Brain microvascular endothelial cell (primary cell): ENCODE data around the gene STAC.

Source experiments
- DNase-seq: peaks from one replicate; pipeline ENCODE4 v3.0.0-alpha.2; 2020
- H3K27ac ChIP-seq: fragments of 250-450 bp; sonication (Bioruptor Pico); 2 replicates; pipeline ENCODE4 v1.5.1; 2020; ENCODE audit warnings: mild to moderate bottlenecking, moderate library complexity
- H3K27me3 ChIP-seq: fragments of 250-450 bp; sonication (Bioruptor Pico); replicated peaks from 2 replicates; pipeline ENCODE4 v1.5.1; 2020; ENCODE audit warnings: mild to moderate bottlenecking
- H3K36me3 ChIP-seq: fragments of 250-450 bp; sonication (Bioruptor Pico); replicated peaks from 2 replicates; pipeline ENCODE4 v1.5.1; 2020; ENCODE audit warnings: mild to moderate bottlenecking
- H3K4me3 ChIP-seq: 2 replicates; pipeline ENCODE4 v1.5.1; 2011; ENCODE audit warnings: low read depth, mild to moderate bottlenecking, control low read depth, low read length, moderate library complexity
- CTCF ChIP-seq: IDR thresholded peaks from 2 replicates; pipeline ENCODE4 v1.5.1; 2011; ENCODE audit warnings: low read depth, mild to moderate bottlenecking, moderate library complexity, low read length, control low read depth, inconsistent platforms; ENCODE audit errors: missing control alignments
- in situ Hi-C: cut with HindIII; loops from 2 replicates; pipeline ENCODE4 v1.10.0; 2017; ENCODE audit warnings: low sequenced_read_pairs, low pct_ligation_motif_present

STAC gene

GRCh38 chr3:36579746-36580145 is 199.4 kb downstream of the STAC start:
- H3K27ac ChIP-seq, result no peak overlapping the region
- H3K27me3 ChIP-seq, result no peaks in the 10 kb centered on the region
- DNase-seq, result no peak
- TF ChIP-seq CTCF, result no peak
- no peaks in the 10 kb centered on the region for H3K36me3 ChIP-seq
- in situ Hi-C loops, result no loop called here
- no peak overlapping the region for H3K4me3 ChIP-seq

GRCh38 chr3:36580716-36581115 is 200.4 kb downstream of the STAC start:
- no peaks in the 10 kb centered on the region for H3K36me3 ChIP-seq
- H3K27ac ChIP-seq, result no peak overlapping the region
- in situ Hi-C loops, result no loop called here
- H3K4me3 ChIP-seq, result no peak overlapping the region
- H3K27me3 ChIP-seq, result no peaks in the 10 kb centered on the region
- no peak for TF ChIP-seq CTCF
- no peak for DNase-seq

- Histone ChIP-seq H3K27me3 (no peaks in the 10 kb centered on the region), H3K4me3 (no peak overlapping the region), H3K27ac (no peak overlapping the region), H3K36me3 (no peaks in the 10 kb centered on the region)
- TF ChIP-seq CTCF, result peak; percentile 14
- peak; percentile 28 for DNase-seq
- in situ Hi-C loops, result no loop called here
Measured at GRCh38 chr3:36591959-36592358, 211.7 kb downstream of the STAC start.

GRCh38 chr3:36595511-36595910 is 215.2 kb downstream of the STAC start:
- no peak for TF ChIP-seq CTCF
- Histone ChIP-seq H3K4me3 (no peak overlapping the region), H3K27ac (no peak overlapping the region), H3K27me3 (no peaks in the 10 kb centered on the region), H3K36me3 (no peaks in the 10 kb centered on the region)
- in situ Hi-C loops, result no loop called here
- DNase-seq, result no peak

- in situ Hi-C loops, result no loop called here
- no peak for DNase-seq
- Histone ChIP-seq H3K27ac (no peak overlapping the region), H3K36me3 (no peaks in the 10 kb centered on the region), H3K27me3 (no peaks in the 10 kb centered on the region), H3K4me3 (no peak overlapping the region)
- no peak for TF ChIP-seq CTCF
Measured at GRCh38 chr3:36596419-36596818, 216.1 kb downstream of the STAC start.

- H3K27ac ChIP-seq, result no peak overlapping the region
- H3K4me3 ChIP-seq, result no peak overlapping the region
- no peak for TF ChIP-seq CTCF
- H3K27me3 ChIP-seq, result no peaks in the 10 kb centered on the region
- no peaks in the 10 kb centered on the region for H3K36me3 ChIP-seq
- DNase-seq, result peak; percentile 31
- in situ Hi-C loops, result no loop called here
Measured at GRCh38 chr3:36597422-36597821, 217.1 kb downstream of the STAC start.
